ENCODE data around the gene LCN1.

The LCN1 gene

DNA sequence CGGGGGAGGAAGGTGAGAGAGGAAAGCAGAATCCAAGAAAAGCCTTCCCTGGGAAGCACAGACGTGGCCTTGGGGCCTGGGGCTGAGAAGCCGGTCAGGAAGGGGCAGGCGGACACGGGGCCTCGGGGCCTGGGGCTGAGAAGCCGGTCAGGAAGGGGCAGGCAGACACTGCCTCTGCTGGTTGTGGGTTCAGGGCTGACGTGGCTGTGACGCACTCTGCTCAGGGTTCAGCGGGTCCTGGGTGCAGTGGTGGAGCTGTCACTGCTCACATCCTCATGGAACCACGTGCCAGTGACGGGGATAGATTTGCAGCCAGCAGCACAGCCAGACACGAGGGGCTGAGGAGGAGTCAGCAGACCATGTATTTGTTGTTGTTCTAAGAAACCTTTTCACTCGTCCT lies 53.1 kb downstream of the LCN1 start:
- no peak for DNase-seq

DNA sequence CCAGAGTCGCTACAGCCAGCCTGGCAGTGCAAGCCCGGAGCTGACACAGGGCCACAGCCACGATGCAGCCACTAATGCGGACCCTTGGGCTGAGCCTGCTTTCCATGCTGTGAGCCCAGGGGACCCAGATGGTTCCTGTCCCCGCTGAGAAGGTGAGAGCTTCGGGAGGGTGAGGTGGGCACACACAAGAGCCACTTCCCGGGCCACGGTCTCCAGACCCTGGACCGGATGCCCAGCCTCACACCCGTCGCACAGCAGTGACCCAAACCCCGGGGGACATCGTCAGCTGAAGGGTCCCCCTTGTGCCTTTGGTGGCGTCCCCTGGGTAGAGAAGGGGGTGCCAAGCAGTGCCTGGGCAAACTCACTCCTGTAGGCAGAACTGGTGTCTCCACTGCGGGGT lies 53.7 kb downstream of the LCN1 start:
- no peak for DNase-seq

Data from DMS153 (cell line).